ENCODE measurements around the gene ARHGAP40. TPM values are rescaled to one million over a fixed set of nuclear protein-coding genes. Genes with fewer than 3 reads are reported as not detected.

Gene ARHGAP40
- total RNA-seq, 4 donors from 2014 or later: not detected

- TF ChIP-seq CTCF (IDR thresholded peaks at IDR 0.05; ENCODE audit: low read depth): no peak
Observed at GRCh38 chr20:38581013-38581412, 20.6 kb upstream of the ARHGAP40 start, which contains the start of gene ADIG. Gene ADIG, plus strand, starts transcription at chr20:38581197. Its CDS starts 54 bp downstream, at chr20:38581251.

GRCh38 chr20:38581830-38582358 is 19.7 kb upstream of the ARHGAP40 start:
- no peak for TF ChIP-seq CTCF (IDR thresholded peaks at IDR 0.05; ENCODE audit: low read depth)

- no peak for TF ChIP-seq CTCF (IDR thresholded peaks at IDR 0.05; ENCODE audit: low read depth)
Observed at GRCh38 chr20:38583306-38583705, 18.3 kb upstream of the ARHGAP40 start.

GRCh38 chr20:38584099-38584763 is 17.4 kb upstream of the ARHGAP40 start:
- TF ChIP-seq CTCF (IDR thresholded peaks at IDR 0.05; ENCODE audit: low read depth): no peak

GRCh38 chr20:38585404-38586180 is 16.0 kb upstream of the ARHGAP40 start:
- no peak for TF ChIP-seq CTCF (IDR thresholded peaks at IDR 0.05; ENCODE audit: low read depth)

- TF ChIP-seq CTCF (IDR thresholded peaks at IDR 0.05; ENCODE audit: low read depth): no peak
Observed at GRCh38 chr20:38586181-38586525, 15.5 kb upstream of the ARHGAP40 start.

GRCh38 chr20:38588303-38588702 is 13.3 kb upstream of the ARHGAP40 start:
- TF ChIP-seq CTCF (IDR thresholded peaks at IDR 0.05; ENCODE audit: low read depth): no peak

All from subcutaneous adipose tissue (tissue), 4 donors.